ENCODE data around the gene PPP6R3. TPM values are rescaled to one million over a fixed set of nuclear protein-coding genes. Genes with fewer than 3 reads are reported as not detected.

PPP6R3 gene, protein sequence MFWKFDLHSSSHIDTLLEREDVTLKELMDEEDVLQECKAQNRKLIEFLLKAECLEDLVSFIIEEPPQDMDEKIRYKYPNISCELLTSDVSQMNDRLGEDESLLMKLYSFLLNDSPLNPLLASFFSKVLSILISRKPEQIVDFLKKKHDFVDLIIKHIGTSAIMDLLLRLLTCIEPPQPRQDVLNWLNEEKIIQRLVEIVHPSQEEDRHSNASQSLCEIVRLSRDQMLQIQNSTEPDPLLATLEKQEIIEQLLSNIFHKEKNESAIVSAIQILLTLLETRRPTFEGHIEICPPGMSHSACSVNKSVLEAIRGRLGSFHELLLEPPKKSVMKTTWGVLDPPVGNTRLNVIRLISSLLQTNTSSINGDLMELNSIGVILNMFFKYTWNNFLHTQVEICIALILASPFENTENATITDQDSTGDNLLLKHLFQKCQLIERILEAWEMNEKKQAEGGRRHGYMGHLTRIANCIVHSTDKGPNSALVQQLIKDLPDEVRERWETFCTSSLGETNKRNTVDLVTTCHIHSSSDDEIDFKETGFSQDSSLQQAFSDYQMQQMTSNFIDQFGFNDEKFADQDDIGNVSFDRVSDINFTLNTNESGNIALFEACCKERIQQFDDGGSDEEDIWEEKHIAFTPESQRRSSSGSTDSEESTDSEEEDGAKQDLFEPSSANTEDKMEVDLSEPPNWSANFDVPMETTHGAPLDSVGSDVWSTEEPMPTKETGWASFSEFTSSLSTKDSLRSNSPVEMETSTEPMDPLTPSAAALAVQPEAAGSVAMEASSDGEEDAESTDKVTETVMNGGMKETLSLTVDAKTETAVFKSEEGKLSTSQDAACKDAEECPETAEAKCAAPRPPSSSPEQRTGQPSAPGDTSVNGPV
- 81.3 TPM for total RNA-seq
- long read RNA-seq, partial matches to known transcripts, result 9 of 29 reads
- long read RNA-seq, other reads (novel, unspliced or antisense), result 20 of 29 reads

DNA sequence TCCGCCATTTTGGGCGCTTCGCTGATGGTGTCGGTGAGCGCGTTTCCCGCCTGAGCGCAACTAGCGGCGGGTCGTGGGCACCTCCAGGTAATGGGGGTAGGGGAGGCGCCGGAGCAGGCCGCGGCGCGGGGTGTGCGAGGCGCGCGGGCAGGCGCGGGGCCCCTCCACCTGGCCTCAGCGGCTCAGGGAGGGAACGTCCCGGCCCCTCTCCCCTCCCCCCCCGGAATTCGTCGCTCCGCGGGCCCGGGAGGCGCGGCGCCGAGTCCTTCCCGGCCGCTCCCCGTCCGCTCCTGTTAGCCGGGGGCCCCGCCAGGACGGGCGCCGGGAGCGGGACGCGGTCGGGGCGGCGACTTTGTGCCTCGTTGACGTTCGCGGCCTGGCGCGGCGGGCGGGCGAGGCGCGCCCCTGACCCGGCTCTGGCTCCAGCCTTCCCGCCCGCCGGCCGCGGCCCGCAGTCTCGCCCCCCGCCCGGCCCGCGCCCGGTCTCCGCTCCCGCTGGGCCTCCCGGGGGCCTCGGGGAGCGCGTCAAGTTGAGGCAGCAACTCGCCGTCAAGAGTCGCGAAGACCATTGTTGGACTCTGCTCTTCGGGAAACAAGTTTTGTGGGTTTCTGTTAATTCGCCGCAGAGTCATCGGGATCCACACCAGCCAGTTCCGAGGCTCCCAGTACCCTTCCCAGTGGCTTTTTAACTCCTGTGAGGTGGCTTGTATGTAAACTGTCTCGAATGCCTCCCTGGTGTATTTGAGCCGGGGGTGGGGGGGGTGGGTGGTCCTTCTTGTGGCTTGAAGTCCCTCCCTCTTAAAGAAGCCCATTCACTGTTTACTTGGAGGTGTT lies at the start of gene PPP6R3:
Gene PPP6R3, plus strand, starts transcription at position 12 of the 834 bp plus-strand sequence. CDS start 76,913 bp downstream, outside the sequence.
- peak; percentile 91 for DNase-seq (ENCODE audit: low spot score)

DNA sequence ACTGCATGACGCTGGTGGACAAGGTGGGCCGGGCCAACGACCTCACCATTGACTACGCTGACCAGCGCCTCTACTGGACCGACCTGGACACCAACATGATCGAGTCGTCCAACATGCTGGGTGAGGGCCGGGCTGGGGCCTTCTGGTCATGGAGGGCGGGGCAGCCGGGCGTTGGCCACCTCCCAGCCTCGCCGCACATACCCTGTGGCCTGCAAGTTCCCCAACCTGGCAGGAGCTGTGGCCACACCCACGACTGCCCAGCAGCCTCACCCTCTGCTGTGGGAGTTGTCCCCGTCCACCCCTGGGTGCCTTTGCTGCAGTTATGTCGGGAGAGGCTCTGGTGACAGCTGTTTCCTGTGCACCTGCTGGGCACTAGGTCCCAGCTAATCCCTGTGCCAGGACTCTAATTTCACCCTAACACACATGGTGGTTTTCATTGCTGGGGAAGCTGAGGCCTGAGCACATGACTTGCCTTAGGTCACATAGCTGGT lies 49.0 kb upstream of the PPP6R3 start:
- DNase-seq (ENCODE audit: low spot score), result no peak

DNA sequence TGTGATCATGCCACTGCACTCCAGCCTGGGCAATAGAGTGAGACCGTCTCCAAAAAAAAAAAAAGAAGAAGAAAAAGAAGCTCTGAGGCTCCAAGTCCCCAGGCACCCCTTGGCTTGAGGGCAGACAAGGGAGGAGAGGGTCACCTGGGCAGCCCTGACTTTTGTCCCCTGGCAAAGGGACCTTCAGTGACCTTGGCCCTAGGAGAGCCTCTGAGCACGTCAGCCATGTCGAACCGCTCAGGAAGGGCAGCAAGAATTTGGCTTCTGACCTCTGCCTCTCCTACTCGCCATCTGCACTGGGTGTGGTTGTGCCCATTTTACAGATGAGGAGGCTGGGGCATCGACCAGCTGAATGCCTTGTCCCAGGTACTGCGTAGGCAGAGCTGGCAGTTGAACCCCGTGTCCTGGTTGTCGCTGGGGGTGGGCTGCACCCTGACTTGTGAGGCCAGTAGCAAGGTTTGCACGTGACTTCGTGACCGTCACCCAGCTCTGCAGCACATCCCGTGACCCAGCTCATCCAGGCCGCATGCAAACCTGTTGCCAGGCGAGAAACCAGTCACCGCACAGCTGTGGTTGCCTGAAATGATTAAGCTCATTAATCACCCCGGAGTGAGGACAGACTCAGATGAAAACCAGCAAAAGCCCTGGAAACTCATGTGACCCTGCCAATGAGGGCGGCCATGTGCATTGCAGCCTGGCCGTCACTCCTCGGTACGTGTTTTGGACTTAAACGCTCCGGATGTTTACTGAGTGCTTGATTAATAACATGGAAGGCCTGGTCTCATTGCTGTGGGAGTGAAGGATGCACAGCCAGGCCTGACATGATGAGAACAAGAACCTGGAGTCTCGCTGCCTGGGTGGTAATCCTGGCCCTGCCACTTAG lies 47.7 kb upstream of the PPP6R3 start:
- DNase-seq (ENCODE audit: low spot score), result no peak

DNA sequence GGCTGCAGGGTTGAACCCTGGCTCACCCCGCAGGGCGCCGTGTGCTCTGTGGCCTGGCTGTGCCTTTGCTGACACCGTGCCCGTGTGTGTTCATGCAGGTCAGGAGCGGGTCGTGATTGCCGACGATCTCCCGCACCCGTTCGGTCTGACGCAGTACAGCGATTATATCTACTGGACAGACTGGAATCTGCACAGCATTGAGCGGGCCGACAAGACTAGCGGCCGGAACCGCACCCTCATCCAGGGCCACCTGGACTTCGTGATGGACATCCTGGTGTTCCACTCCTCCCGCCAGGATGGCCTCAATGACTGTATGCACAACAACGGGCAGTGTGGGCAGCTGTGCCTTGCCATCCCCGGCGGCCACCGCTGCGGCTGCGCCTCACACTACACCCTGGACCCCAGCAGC lies 47.0 kb upstream of the PPP6R3 start:
- no peak for DNase-seq (ENCODE audit: low spot score)

DNA sequence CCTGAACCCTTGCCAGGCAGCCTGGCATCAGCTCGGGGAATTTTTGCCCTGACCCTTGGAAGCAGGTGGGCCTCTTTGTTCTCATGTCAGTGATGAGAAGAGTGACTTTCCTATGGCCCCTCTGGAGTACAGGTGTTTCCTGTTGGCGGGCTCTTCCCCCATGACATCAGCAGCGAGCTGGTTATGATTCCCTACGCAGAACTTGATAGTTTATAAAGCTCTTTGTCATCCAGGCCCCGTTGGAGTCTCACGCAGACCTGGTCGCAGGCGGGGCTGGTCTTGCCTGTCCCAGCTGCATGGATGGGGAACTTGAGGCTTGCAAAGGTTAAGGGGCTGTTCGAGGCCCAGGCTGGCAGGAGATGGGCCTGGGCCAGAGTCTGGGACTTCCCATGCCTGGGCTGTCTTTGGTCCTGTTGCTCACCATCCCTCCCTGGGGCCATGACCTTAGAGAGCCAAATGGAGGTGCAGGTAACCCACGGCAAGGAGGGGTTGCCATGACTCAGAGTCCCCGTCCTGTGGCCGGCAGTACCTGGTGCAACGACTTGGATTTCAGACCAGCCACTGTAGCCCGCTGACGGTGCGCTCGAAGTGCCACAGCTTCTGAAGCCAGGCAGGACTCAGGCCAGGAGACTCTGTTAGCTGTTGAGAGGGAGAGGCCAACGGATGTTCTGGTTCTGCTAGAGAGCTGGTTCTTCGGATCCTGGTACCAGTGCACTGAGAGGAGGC lies 45.9 kb upstream of the PPP6R3 start:
- DNase-seq (ENCODE audit: low spot score), result no peak

DNA sequence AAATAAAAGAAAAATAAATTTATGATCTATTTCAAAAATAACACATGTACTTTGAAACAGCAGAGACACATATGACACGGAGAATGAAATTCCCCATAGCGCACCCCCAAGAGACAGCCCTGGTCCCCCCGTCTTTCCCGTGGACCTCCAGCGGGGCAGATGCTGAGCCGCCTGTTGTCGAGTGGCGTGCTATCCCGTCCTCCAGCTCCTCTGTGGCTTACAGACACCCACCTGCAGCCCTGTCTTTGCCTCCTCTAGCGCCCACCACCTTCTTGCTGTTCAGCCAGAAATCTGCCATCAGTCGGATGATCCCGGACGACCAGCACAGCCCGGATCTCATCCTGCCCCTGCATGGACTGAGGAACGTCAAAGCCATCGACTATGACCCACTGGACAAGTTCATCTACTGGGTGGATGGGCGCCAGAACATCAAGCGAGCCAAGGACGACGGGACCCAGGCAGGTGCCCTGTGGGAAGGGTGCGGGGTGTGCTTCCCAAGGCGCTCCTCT lies 44.4 kb upstream of the PPP6R3 start:
- no peak for DNase-seq (ENCODE audit: low spot score)

DNA sequence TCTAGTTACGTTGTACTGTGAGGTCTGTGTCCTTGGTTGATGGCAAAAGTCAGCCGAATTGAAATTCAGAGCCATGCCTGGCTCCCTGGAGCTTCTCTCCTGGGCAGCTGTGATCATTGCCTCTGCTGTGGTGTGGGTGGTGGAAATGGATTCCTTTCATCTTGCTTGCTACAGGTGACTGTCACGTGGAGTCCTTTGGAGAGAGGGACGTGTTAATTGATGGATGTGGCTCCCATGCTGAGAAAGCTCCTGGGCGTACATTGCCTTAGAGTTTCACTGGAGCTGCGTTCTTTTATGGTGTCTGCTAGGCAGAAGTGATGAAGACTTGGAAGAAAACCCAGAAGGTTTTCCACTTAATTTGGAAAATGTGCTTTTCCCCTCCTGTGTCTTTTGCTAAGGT lies 41.9 kb upstream of the PPP6R3 start:
- no peak for DNase-seq (ENCODE audit: low spot score)

DNA sequence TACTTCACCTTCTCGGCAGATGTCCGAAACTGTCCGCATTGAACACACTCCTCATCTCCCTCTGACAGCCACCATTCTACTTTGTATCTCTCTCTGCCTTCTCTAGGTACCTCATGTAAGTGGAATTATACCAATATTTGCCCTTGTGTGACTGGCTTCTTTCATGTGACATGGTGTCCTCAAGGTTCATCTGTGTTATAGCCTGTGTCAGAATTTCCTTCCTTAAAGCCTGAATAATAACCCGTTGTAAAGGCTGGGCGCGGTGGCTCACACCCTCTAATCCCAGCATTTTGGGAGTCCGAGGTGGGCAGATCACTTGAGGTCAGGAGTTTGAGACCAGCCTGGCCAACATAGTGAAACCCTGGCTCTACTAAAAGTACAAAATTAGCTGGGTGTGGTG lies 40.4 kb upstream of the PPP6R3 start:
- no peak for DNase-seq (ENCODE audit: low spot score)

DNA sequence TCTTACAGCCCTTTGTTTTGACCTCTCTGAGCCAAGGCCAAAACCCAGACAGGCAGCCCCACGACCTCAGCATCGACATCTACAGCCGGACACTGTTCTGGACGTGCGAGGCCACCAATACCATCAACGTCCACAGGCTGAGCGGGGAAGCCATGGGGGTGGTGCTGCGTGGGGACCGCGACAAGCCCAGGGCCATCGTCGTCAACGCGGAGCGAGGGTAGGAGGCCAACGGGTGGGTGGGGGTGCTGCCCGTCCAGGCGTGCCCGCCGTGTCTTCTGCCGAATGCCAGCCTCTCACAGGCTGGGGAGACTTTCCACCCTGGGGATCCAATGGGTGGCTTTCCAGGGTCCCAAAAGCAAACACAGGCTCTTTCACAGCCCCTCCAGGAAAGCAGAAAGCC lies 37.1 kb upstream of the PPP6R3 start:
- no peak for DNase-seq (ENCODE audit: low spot score)

DNA sequence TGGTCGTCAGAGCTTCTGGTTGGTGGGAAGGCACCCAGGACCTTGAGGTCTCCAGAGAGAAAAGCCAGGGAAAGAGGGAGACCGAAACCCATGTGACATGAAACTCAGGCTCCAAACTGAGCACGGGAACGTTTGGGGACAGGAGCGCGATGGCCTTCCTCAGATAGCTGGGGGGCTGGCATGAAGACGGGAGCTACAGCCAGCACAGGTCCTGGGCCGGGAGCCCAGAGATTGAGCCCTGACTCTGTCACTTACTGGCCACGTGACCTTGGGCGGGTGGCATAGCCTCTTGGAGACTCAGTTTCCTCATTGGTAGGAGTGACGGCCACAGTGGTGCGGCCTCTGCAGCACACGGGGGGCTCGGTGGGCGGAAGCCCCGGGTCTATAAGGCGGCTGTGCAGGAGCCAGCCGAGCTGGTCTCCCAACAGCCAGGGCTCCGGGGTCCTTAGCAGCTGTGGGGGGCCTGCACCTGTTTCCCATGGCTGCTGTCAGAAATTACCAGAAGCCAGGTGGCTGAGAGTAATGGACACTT lies 36.4 kb upstream of the PPP6R3 start:
- DNase-seq (ENCODE audit: low spot score), result no peak

DNA sequence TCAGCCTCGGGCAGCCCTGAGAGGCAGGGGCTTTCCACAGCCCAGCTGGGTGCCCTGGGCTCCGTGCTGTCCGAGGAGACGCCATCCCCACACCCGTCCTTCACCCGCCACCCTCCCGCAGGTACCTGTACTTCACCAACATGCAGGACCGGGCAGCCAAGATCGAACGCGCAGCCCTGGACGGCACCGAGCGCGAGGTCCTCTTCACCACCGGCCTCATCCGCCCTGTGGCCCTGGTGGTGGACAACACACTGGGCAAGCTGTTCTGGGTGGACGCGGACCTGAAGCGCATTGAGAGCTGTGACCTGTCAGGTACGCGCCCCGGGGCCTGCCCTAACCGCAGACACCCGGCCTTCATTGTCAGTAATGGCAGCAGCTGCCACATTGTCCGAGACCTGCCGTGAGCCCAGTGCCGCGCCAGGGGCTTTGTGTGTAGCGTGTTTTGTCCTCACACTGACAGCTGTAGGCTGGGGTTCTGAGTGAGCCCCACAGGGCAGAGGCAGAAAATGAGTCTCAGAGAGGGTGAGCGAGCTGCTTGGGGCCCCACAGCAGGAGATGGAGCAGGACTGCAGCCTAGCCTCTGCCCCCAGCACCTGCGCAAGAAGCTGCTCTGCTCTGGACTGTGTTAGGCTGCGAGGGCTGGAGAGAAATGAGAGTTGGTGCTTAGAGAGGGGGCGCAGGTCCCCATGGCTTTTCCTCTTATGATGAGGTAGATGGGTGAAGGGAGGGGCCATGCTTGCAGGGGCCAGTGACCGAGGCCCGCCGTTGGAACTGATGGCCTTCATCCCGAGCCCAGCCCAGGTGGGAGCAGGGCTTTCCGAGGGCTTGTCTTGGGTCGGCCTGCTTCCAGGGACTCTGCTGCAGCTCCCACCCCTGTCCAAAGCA lies 35.3 kb upstream of the PPP6R3 start:
- no peak for DNase-seq (ENCODE audit: low spot score)

DNA sequence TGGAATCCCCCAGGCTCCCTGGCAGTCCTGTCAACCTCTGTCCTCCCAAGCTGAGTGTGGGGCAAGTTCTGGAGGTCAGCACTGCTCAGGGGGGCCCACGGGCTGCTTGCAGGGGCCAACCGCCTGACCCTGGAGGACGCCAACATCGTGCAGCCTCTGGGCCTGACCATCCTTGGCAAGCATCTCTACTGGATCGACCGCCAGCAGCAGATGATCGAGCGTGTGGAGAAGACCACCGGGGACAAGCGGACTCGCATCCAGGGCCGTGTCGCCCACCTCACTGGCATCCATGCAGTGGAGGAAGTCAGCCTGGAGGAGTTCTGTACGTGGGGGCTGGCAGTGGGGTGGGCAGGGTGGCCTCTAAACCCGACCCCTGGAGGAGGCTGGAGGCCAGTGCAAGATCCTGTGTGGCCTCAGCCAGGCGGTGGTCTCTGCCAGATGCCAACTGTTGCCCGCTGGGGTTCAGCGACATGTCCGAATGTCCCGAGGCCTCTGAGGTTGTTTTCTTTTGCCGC lies 34.6 kb upstream of the PPP6R3 start:
- no peak for DNase-seq (ENCODE audit: low spot score)

DNA sequence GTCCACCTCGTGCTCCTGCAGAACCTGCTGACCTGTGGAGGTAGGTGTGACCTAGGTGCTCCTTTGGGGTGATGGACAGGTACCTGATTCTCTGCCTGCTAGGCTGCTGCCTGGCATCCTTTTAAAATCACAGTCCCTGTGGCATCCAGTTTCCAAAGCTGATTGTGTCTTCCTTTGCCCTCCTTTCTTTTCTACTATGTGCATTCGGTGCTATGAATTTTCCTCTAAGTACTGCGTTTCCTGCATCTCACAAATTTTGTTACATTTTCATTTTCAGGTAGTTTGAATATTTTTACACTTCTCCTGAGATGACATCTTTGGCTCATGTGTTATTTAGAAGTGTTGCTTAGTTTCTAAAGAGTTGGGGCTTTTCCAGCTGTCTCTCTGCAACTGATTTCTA lies 30.9 kb upstream of the PPP6R3 start:
- no peak for DNase-seq (ENCODE audit: low spot score)

DNA sequence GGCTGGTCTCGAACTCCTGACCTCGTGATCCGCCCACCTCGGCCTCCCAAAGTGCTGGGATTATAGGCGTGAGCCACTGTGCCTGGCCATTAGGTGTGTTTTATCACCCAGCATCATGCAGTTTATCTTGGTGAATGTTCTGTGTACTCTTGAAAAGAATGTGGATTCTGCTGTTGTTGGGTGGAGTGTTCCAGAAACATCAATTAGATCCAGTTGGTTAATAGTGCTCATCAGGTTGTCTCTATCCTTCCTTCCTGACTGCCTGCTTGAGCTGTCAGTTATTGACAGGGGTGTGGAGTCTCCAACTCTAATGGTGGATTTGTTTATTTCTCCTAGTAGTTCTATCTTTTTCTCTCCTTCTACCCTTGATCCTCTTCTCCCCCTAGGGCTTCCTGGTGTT lies 30.2 kb upstream of the PPP6R3 start:
- DNase-seq (ENCODE audit: low spot score), result no peak

DNA sequence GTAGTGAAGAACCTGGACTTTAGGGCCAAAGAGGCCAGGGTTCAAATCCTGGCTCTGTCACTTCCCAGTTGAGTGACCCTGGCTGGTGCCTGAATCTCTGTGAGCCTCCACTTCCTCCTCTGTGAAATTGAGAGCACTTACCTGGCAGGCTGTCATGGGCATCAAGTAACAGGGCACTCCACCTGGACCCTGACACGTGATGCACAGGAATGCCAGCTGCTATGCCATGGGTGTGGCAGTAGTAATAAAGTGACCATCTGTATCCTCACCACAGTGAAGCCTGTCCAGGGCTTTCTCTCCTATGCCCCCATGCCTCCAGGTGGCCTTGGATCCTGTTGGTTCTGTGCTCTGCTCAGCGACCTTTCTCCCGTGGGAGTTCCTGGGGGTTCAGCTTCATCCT lies 29.8 kb upstream of the PPP6R3 start:
- DNase-seq (ENCODE audit: low spot score), result no peak

DNA sequence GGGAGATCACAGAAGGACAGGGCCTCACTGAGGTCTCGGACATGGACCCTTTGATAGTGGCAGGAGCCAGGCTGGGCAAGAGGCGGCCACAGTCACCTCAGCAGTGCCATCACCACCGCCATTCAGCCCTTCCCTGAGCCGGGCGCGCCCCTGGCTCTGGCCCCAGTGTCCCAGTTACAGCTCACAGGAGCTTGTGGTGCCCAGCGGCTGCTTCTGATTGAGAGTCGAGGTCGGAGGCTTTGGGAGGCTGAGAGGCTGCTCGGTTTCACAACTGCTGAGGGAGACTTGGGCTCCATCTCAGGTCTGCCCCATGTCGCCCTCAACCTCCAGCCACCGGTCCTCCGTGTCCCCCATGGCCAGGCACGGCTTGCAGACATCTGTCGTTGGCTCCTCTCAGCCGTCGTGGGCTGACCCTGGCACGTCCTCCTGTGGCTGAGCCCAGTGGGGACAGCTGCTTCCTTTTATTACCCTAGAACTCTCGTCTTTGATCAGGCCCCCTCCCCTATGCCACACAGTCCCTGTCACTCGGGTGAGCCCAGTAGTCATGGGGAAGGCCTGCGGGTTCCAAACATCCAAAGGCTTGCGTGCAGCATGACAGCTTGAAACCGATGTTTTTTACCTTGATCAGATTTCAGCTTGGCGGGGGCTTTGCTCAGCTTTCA lies 28.4 kb upstream of the PPP6R3 start:
- no peak for DNase-seq (ENCODE audit: low spot score)

DNA sequence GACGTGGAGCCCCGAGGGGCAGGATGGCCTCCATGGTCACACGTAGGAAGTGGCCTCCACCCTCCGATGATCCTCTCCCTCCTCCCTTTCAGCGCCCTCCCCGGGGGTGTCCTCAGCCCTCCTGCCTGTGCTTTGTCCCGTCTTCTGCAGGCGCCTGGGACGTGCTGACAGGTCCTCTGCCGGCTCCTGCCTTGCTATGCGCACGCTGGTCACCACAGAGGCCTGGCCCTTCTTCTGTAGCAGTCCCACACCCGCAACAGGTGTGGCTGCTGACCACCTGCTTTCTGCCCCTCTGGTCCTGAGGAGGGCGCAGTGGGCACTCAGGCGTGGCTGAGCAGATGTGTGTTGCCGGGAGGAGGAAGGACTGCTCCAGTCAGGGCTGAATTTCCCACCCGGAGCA lies 27.7 kb upstream of the PPP6R3 start:
- DNase-seq (ENCODE audit: low spot score), result no peak
